Mammary epithelial cell (primary cell): Measurements from ENCODE around the gene NBPF15.
"Not testable (repeated sequence)": the region's sequence is repeated elsewhere in the genome, so short reads cannot be mapped to it uniquely, and the experiment has no call there.

Experiments
- EZH2 ChIP-seq: IDR thresholded peaks from 2 replicates; pipeline ENCODE4 v1.6.1; 2012; ENCODE audit warnings: low read length, inconsistent platforms, borderline replicate concordance
- TF ChIP-seq, protein P1 (sequence below), 2 donors: IDR thresholded peaks in 1 of 2; conservative IDR thresholded peaks in 1 of 2; 2 replicates each; pipeline ENCODE4 v1.5.1; 2011 to 2012; ENCODE audit warnings: inconsistent platforms in 2 of 2, low read length in 2 of 2, mild to moderate bottlenecking in 2 of 2, control low read depth in 1 of 2, low read depth in 1 of 2; ENCODE audit not compliant: insufficient read depth in 1 of 2; ENCODE audit errors: extremely low read depth in 1 of 2

DNA sequence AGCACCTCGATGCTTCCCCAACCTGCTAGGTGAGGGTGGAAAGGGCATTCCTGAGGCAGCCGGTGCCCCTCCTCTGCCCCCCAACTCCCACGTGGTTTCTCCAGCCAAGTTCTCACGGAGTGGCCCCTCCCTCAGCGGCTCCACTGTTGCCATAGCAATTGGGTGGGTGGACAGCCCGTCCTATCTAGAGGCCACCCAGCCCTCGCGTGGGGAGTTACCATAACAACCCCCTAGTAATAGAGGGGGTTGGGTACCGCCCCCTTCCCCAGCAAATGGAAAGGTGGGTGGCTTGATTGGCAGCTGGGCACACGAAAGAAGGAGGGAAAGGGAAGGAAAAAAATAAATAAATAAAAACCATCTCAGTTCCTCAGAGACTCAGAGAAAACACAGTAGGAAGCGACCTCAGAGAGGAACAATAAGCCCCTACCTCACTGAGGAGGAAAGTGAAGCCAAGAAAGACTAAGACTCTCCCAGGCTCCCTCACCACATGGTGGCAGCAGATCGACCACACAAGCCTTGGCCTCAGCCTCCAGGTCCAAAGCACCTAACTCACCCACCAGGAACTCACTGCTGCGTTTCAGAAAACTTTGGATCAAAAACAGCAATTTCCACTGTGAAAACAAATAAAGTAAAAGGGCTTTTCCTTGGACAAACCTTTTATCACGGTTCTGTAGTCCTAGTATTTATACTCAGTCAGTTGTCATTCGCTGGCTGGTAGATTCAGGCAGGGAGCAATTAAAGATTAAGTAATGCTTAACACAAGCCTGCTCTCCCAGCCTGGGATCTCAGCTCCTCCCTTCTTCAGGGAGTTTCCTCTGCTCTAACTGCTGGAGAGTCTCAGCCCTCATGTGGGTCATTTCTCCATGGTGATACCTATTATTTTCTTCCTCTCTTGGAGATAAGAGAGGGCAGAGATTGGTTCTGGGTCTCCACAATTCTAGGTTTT is 23.9 kb upstream of the NBPF15 start:
- TF ChIP-seq, protein P1, sequence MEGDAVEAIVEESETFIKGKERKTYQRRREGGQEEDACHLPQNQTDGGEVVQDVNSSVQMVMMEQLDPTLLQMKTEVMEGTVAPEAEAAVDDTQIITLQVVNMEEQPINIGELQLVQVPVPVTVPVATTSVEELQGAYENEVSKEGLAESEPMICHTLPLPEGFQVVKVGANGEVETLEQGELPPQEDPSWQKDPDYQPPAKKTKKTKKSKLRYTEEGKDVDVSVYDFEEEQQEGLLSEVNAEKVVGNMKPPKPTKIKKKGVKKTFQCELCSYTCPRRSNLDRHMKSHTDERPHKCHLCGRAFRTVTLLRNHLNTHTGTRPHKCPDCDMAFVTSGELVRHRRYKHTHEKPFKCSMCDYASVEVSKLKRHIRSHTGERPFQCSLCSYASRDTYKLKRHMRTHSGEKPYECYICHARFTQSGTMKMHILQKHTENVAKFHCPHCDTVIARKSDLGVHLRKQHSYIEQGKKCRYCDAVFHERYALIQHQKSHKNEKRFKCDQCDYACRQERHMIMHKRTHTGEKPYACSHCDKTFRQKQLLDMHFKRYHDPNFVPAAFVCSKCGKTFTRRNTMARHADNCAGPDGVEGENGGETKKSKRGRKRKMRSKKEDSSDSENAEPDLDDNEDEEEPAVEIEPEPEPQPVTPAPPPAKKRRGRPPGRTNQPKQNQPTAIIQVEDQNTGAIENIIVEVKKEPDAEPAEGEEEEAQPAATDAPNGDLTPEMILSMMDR (conservative IDR thresholded peaks at IDR 0.05 in 1 of 2, IDR thresholded peaks at IDR 0.05 in 1 of 2; ENCODE audit: extremely low read depth in 1 of 2, insufficient read depth in 1 of 2, low read depth in 1 of 2, low read length in 2 of 2), result not testable (repeated sequence)
- not testable (repeated sequence) for TF ChIP-seq EZH2
